ENCODE measurements around the gene RPL28.
"Not testable (repeated sequence)": the region's sequence is repeated elsewhere in the genome, so short reads cannot be mapped to it uniquely, and the experiment has no call there.

Gene RPL28

GRCh38 chr19:55447421-55448174 lies 61.9 kb downstream of the RPL28 start:
- DNase-seq (ENCODE audit: low read depth in 2 of 2, low spot score in 1 of 2): no peak

GRCh38 chr19:55448175-55448490 lies 62.4 kb downstream of the RPL28 start:
- not testable (repeated sequence) for DNase-seq (ENCODE audit: low read depth in 2 of 2, low spot score in 1 of 2)

GRCh38 chr19:55449469-55449868 lies 63.7 kb downstream of the RPL28 start:
- DNase-seq (ENCODE audit: low read depth in 2 of 2, low spot score in 1 of 2): no peak

- DNase-seq (ENCODE audit: low read depth in 2 of 2, low spot score in 1 of 2): no peak
Measured at GRCh38 chr19:55451163-55451964, 65.6 kb downstream of the RPL28 start.

- DNase-seq (ENCODE audit: low read depth in 2 of 2, low spot score in 1 of 2): no peak
Measured at GRCh38 chr19:55451965-55452748, 66.4 kb downstream of the RPL28 start.
